Ectodermal cell (in vitro differentiated cells): Measurements from ENCODE around the gene CLTB. TPM values are rescaled to one million over a fixed set of nuclear protein-coding genes. Genes with fewer than 3 reads are reported as not detected.

Experiments used
- H3K27ac ChIP-seq: 2 replicates; pipeline ENCODE4 v1.7.0; 2013; ENCODE audit warnings: mild to moderate bottlenecking, low read depth, low read length; ENCODE audit not compliant: insufficient read depth, poor library complexity, severe bottlenecking
- H3K27me3 ChIP-seq: 2 replicates; pipeline ENCODE4 v1.7.0; 2013; ENCODE audit warnings: mild to moderate bottlenecking, low read length; ENCODE audit not compliant: insufficient read depth, control insufficient read depth, poor library complexity, severe bottlenecking
- H3K36me3 ChIP-seq: one replicate; pipeline ENCODE4 v1.7.0; 2013; ENCODE audit warnings: low read length; ENCODE audit not compliant: control insufficient read depth, insufficient read depth
- H3K4me1 ChIP-seq: one replicate; pipeline ENCODE4 v1.7.0; 2013; ENCODE audit warnings: low read length; ENCODE audit not compliant: control insufficient read depth, insufficient read depth
- H3K4me3 ChIP-seq: 2 replicates; pipeline ENCODE4 v1.7.0; 2013; ENCODE audit warnings: low read depth, low read length, control low read depth; ENCODE audit not compliant: insufficient read depth
- H3K9me3 ChIP-seq: 2 replicates; pipeline ENCODE4 v1.7.0; 2013; ENCODE audit warnings: mild to moderate bottlenecking, low read length, moderate library complexity; ENCODE audit not compliant: control insufficient read depth
- WGBS, 2 experiments: methylation state at CpG; one replicate each; pipeline ENCODE4 v1.1.7; 2013; ENCODE audit warnings: missing lambda C conversion rate in 2 of 2; 5-methylcytosine and 5-hydroxymethylcytosine counted together
- polyA plus RNA-seq, 4 experiments: library from polyadenylated mRNA; stranded (reverse); fragments of 50-300 nt; gene quantifications; one replicate each; pipeline ENCODE4 v1.2.3, GENCODE V29; 2013

The CLTB gene, protein sequence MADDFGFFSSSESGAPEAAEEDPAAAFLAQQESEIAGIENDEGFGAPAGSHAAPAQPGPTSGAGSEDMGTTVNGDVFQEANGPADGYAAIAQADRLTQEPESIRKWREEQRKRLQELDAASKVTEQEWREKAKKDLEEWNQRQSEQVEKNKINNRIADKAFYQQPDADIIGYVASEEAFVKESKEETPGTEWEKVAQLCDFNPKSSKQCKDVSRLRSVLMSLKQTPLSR
- 27.5 TPM for polyA plus RNA-seq (2013, experiment 1 of 4)
- polyA plus RNA-seq (2013, experiment 2 of 4) = 25.1 TPM
- 26.1 TPM for polyA plus RNA-seq (2013, experiment 3 of 4)
- 25.5 TPM for polyA plus RNA-seq (2013, experiment 4 of 4)

DNA sequence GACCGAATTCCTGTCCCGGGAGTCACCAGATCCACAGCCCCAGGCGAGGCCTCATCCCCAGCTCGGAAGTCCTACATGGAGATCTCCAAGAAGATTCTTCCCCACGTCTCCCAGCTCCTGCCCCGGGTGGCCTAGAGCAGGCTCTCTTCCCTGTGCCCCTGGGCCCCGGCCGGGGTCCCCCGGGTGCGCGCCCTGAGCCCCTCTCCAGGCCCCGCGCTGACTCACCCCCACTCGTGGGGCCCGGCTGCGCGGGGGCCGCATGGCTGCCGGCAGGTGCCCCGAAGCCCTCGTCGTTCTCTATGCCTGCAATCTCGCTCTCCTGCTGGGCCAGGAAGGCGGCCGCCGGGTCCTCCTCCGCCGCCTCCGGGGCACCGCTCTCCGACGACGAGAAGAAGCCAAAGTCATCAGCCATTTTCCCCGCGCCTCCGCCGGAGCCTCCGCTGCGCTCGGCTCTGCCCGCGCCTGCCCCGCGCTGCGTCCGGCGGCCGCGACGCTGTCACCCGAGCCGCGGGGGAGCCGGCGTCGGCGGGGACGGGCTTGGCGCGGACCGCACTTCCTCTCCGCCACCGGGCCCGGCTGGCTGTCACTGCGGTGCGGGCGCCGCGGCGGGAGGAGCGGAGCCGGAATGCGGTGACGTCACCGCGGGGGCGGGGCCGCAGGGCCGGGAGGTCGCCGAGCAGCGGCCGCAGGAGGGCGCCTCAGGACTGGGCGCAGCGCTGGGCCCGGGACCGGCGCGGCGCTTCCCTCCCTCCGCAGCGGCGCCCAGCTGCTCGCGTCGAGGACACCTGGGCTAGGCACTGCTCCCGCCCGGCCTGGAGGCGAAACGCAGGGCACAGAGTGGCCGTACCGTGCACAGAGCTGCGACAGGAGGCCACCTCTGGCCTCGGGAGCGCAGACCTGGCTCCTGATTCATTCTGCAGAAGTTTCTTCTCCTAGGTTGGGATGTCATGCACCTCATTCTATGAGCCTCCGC is at the start of gene CLTB:
TSS of gene CLTB (minus strand) at position 588 of the 973 bp plus-strand sequence. CDS start at position 412, 176 bp downstream.
- Histone ChIP-seq H3K4me1 (no peaks in the 10 kb centered on the region), H3K9me3 (no peaks in the 10 kb centered on the region), H3K4me3 (peak within 1 kb of the TSS; percentile 70), H3K27me3 (peaks cover 22% of the 10 kb centered on the region), H3K27ac (no peak within 1 kb of the TSS), H3K36me3 (no peaks in the 10 kb centered on the region)
- WGBS, 2 experiments = 3% methylated on average over 107 of the region's 107 CpGs

DNA sequence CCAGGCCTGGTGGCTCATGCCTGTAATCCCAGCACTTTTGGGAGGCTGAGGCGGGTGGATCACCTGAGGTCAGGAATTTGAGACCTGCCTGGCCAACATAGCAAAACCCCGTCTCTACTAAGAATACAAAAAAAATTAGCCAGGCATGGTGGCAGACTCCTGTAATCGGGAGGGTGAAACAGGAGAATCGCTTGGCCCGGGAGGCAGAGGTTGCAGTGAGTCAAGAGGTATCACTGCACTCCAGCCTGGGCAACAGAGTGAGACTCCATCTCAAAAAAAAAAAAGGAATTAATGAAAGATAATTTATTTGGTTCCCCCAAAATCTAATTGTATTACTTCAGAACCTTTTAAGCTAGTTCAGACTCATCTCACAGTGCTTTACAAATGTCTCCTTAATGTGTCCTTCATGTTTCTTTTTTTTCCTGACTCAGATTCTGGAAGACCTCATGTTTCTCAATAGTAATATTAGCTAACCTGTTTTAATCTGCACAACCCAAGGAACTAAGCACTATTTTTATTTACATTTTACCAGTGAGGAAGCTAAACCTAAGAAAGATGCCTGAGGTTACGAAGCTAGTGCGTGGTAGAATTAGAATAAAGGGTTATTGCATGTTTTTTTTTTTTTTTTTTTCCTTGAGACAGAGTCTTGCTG is 46.9 kb upstream of the CLTB start:
- no peak overlapping the region for H3K4me3 ChIP-seq
- H3K27ac ChIP-seq = no peak overlapping the region
- no peaks in the 10 kb centered on the region for H3K36me3 ChIP-seq
- H3K4me1 ChIP-seq = no peaks in the 10 kb centered on the region
- H3K9me3 ChIP-seq = no peaks in the 10 kb centered on the region
- no peaks in the 10 kb centered on the region for H3K27me3 ChIP-seq
- WGBS, 2 experiments = 98 to 99% methylated on average over 7 of the region's 7 CpGs

DNA sequence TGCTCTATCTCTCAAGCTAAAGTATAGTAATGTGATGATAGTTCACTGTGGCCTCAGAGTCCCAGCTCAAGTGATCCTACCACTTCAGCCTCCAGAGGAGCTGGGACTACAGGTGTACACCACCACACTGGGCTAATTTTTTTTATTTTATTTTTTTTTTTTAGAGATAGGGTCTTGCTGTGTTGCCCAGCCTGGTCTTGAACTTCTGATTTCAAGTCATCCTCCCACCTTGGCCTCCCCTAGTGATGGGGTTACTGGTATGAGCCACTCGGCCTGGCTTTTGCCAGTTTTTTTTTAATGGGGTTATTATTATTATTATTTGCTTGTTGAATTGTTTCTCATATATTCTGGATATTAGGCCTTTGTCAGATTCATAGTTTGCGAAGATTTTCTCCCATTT is 45.0 kb upstream of the CLTB start:
- Histone ChIP-seq H3K4me3 (no peak overlapping the region), H3K9me3 (no peaks in the 10 kb centered on the region), H3K27me3 (no peaks in the 10 kb centered on the region), H3K27ac (peak overlapping the region; percentile 36), H3K36me3 (no peaks in the 10 kb centered on the region), H3K4me1 (no peaks in the 10 kb centered on the region)
- 81 to 96% methylated on average over 2 of the region's 2 CpGs for WGBS, 2 experiments

DNA sequence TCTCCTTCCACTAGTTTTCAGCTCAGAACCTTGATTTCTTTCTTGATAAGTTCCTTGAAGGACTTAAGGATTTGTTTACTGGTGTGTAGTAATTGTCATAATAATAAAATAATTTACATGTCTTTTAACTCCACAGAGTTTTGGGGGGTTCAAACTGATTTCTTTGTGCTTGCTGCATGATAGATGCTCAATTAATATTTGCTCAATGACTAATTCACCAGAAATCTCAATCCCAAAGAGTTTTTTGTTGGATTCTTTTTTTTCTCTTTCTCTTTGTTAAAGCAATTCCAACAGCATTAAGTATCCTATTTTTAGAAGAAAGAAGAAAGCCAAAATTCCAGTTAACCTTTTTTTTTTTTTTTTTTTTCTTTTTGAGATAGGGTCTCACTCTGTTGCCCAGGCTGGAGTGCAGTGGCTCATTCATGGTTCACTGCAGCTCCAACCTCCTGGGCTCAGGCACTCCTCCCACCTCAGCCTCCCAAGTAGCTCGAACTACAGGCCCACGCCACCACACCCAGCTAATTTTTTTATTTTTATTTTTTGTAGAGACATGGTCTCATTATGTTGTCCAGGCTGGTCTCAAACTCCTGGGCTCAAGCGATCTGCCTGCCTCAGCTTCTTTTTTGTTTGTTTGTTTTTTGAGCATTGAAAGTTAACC is 42.7 kb upstream of the CLTB start:
- no peaks in the 10 kb centered on the region for H3K27me3 ChIP-seq
- no peaks in the 10 kb centered on the region for H3K36me3 ChIP-seq
- H3K4me1 ChIP-seq = no peaks in the 10 kb centered on the region
- H3K4me3 ChIP-seq = no peak overlapping the region
- WGBS, 2 experiments = 86 to 100% methylated on average over 3 of the region's 3 CpGs
- H3K27ac ChIP-seq = no peak overlapping the region
- H3K9me3 ChIP-seq = no peaks in the 10 kb centered on the region

DNA sequence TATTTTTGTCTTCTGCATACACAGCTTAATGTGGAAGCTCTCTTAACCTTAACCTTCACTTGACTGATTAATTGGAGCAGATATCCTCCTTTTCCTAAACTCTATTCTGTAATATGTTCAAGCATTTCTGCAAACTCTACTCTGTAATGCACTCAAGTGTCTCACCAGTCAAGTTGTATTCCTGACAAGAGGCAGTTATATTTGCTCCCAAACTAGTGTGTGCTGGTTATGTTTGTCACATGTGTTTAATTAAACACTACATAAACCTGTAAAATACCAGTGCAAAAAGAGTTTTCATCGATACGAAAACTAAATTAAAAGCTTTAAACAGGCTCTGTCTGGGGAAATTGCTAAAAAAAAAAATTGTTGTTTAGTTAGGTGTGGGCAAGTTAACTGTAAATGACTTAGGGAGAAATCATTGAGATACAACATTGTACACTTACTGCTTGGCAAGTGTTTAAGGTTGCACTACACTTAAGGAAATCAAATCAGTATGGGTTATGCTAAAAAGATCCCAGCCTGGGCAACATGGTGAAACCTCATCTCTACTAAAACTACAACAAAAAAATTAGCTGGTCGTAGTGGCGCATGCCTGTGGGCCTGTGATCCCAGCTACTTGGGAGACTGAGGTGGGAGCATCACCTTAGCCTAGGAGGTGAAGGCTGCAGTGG is 38.5 kb upstream of the CLTB start:
- Histone ChIP-seq H3K4me1 (no peaks in the 10 kb centered on the region), H3K9me3 (no peaks in the 10 kb centered on the region), H3K4me3 (no peak overlapping the region), H3K27ac (no peak overlapping the region), H3K27me3 (no peaks in the 10 kb centered on the region), H3K36me3 (peaks cover 4% of the 10 kb centered on the region)
- 96 to 98% methylated on average over 4 of the region's 4 CpGs for WGBS, 2 experiments

DNA sequence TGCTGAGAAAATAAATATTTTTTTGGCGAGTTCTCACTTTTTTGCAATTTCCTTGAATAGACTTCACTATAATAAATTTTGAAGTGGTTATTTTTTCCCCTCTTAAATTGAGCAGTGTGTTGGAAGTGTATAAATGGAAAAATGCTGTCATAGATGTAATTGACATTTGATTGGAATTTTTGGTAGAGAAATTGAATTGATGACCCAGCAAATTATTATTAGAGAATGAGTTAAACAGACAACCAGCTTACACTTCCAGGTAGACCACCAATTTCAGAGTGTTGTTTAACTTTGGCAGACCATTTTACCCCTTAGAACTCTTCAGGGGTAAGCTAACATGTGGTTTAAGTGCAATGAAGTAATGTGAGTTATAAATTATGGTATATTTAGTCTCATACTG is 33.7 kb upstream of the CLTB start:
- no peak overlapping the region for H3K4me3 ChIP-seq
- no peak overlapping the region for H3K27ac ChIP-seq
- H3K27me3 ChIP-seq = no peaks in the 10 kb centered on the region
- no peaks in the 10 kb centered on the region for H3K9me3 ChIP-seq
- H3K36me3 ChIP-seq = peaks cover 4% of the 10 kb centered on the region
- 91% methylated on average over 1 of the region's 1 CpG; no CpG with 5 or more reads in 1 of the 2 experiments for WGBS, 2 experiments
- H3K4me1 ChIP-seq = peaks cover 4% of the 10 kb centered on the region

DNA sequence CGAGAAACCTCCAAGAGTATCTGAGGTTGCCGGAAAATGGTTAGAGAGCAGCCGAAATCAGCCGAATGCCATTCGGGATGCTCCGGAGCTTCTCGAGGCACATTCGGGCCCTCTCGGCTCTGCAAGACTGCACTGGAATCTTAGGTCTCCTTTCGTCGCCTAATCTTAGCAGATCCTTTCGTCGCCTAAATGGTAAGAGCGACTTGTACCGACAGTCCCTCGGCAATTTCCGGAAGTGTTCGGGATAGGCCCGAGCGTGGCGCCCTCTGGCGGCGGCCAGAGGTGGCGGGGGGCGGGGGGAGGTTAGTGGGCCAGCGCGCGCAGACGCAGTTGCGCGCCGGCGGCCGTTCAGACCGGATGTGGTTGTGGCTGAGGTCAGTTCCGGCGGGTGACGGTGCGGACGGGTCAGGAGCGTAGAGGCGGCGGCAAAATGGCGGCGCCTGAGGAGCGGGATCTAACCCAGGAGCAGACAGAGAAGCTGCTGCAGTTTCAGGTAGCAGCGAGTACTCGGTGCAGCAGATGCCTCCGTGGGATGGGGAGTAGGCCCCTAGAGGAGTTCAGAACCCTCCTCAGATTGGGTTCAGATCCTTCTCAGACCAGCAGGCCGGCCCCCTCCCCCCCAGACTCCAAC is 31.8 kb upstream of the CLTB start, which contains the start of gene FAF2:
TSS of gene FAF2 (plus strand) at position 408 of the 631 bp plus-strand sequence. CDS start at position 431, 23 bp downstream.
- Histone ChIP-seq H3K27me3 (no peaks in the 10 kb centered on the region), H3K27ac (peak within 1 kb of the TSS; percentile 91), H3K9me3 (no peaks in the 10 kb centered on the region), H3K36me3 (no peaks in the 10 kb centered on the region), H3K4me3 (peak within 1 kb of the TSS; percentile 94), H3K4me1 (peaks cover 4% of the 10 kb centered on the region)
- WGBS, 2 experiments = 0 to 1% methylated on average over 50 of the region's 50 CpGs

DNA sequence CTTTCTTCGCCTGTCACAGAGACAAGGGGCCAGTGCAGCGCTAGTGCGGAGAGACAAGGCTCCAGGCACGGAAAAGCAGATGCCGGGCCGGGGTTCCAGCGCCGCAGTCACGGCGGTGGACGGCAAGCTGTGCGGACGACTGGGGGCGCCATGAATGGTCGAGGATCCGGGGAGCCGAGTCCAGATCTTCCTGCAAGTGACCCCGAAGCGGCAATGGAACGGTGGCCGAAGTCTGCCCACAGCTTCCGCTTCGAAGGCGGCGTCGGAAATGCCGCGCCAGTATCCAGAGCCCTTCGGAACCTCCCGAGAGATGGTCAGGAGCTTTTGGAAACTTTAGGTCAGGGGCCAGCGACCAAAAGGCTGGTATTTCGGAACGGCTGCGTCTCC is 31.2 kb upstream of the CLTB start:
- 1% methylated on average over 34 of the region's 34 CpGs for WGBS, 2 experiments
- Histone ChIP-seq H3K4me1 (peaks cover 4% of the 10 kb centered on the region), H3K27me3 (no peaks in the 10 kb centered on the region), H3K9me3 (no peaks in the 10 kb centered on the region), H3K36me3 (no peaks in the 10 kb centered on the region), H3K4me3 (peak overlapping the region; percentile 94), H3K27ac (peak overlapping the region; percentile 83)
